KOPT-K1 (cell line): ENCODE data around the gene DAZAP1.

Experiments used
- H3K27ac ChIP-seq: fragments of 200-600 bp; sonication (generic); 2 replicates; pipeline ENCODE4 v1.5.1; 2016; ENCODE audit warnings: antibody characterized with exemption, mild to moderate bottlenecking, low read depth, low read length; ENCODE audit not compliant: poor library complexity, severe bottlenecking
- H3K36me3 ChIP-seq: fragments of 200-600 bp; sonication (generic); 2 replicates; pipeline ENCODE4 v1.5.1; 2017; ENCODE audit warnings: antibody characterized with exemption, mild to moderate bottlenecking, low read length, moderate library complexity; ENCODE audit not compliant: insufficient read depth
- H3K9me3 ChIP-seq: fragments of 200-600 bp; sonication (generic); 2 replicates; pipeline ENCODE4 v1.5.1; 2017; ENCODE audit warnings: antibody characterized with exemption, low read length, mild to moderate bottlenecking; ENCODE audit not compliant: insufficient read depth, poor library complexity, severe bottlenecking

The DAZAP1 gene

GRCh38 chr19:1445185-1445931 lies 38.0 kb downstream of the DAZAP1 start:
- H3K27ac ChIP-seq, result peak overlapping the region; percentile 29
- no peaks in the 10 kb centered on the region for H3K9me3 ChIP-seq
- H3K36me3 ChIP-seq, result peaks cover 27% of the 10 kb centered on the region

- peaks cover 20% of the 10 kb centered on the region for H3K36me3 ChIP-seq
- no peaks in the 10 kb centered on the region for H3K9me3 ChIP-seq
- no peak overlapping the region for H3K27ac ChIP-seq
Observed at GRCh38 chr19:1445932-1446712, 38.7 kb downstream of the DAZAP1 start.

- Histone ChIP-seq H3K36me3 (peaks cover 12% of the 10 kb centered on the region), H3K9me3 (no peaks in the 10 kb centered on the region), H3K27ac (no peak overlapping the region)
Observed at GRCh38 chr19:1446713-1447481, 39.5 kb downstream of the DAZAP1 start.

DNA sequence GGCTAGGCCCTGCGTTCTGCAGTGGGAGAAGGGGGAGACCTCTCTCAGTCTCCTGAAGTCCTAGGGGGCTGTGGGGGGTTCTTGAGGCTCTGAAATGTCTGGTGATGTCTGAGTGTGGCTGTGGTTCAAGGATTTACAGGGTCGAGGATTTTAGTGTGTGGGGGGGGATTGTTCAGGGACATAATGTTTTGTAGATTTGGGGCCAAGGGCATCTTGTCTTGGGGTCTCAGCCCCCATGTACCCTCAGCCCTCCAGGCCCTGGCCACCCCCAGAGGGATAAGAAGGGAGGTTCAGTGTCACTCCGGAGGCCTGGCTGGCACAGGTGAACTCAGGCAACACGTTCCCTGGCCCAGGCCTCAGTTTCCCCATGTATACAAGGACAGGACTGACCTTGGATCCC lies 40.1 kb downstream of the DAZAP1 start:
- peaks cover 6% of the 10 kb centered on the region for H3K36me3 ChIP-seq
- no peak overlapping the region for H3K27ac ChIP-seq
- no peaks in the 10 kb centered on the region for H3K9me3 ChIP-seq

DNA sequence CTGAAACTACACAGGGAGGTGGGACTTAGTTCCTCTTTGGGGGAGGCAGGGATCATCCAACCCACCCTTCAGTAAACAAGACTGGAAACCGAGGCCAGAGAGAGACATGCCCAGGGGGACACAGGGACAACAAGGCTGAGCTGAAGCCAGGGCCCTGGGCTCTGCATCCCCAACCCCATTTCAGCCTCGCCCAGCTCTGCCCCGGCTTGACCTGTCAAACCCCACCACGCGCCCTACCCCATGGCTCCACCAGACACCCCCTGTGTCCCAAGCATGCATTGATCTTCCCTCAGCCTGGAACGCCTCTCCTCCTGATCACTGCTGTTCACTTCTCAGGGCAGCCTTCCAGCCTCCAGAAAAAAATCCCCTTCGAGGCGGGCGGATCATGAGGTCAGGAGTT lies 40.6 kb downstream of the DAZAP1 start:
- peaks cover 2% of the 10 kb centered on the region for H3K36me3 ChIP-seq
- no peak overlapping the region for H3K27ac ChIP-seq
- H3K9me3 ChIP-seq, result no peaks in the 10 kb centered on the region

DNA sequence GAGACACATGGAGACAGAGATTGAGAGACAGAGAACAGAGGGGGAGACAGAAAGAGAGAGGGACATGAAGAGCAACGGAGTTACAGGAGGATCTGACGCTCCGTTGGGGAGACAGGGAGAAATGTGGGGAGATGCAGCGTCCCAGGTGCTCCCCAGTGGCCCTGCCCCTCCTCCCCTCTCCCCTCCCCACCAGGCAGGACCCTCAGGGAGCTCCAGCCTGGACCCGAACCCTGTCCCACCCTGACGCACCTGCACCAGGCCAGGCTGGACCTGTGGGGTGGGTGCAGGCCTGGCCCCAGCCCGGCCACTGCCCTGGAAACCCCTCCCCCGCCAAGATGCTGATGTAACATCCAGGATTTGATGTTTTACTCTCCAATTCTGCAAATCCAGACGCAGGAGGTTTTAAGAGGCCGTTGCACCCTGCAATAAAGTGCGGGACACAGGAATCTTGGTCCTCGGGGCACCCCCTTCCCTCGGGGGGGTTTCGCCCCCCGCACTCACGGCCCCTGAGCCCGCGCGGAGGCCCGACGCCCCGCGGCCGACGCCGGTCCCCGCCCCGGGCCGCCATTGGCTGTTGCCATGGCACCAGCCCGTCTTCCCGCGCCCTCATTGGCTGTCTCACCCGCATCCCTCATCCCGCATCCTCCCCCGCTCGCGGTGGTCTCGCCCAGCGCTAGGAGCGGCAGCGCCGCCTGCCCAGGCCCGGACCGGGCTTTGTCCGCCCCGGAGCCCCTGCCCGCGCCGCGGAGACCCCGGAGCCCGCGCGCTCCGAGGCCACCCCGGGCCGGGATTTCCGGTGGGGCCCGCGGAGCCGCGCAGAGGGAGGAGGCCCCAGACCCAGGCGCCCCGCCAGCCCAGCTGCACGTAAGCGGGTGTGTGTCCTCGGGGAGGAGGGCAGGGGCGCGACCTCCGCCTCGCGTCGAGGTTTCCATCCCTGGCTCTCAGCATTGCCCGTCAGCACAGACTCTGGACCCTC lies 42.4 kb downstream of the DAZAP1 start, which contains the start of gene APC2:
TSS of gene APC2 (plus strand) at position 655 of the 976 bp plus-strand sequence. CDS start 2,881 bp downstream, outside the sequence.
- Histone ChIP-seq H3K27ac (no peak within 1 kb of the TSS), H3K9me3 (no peaks in the 10 kb centered on the region)

DNA sequence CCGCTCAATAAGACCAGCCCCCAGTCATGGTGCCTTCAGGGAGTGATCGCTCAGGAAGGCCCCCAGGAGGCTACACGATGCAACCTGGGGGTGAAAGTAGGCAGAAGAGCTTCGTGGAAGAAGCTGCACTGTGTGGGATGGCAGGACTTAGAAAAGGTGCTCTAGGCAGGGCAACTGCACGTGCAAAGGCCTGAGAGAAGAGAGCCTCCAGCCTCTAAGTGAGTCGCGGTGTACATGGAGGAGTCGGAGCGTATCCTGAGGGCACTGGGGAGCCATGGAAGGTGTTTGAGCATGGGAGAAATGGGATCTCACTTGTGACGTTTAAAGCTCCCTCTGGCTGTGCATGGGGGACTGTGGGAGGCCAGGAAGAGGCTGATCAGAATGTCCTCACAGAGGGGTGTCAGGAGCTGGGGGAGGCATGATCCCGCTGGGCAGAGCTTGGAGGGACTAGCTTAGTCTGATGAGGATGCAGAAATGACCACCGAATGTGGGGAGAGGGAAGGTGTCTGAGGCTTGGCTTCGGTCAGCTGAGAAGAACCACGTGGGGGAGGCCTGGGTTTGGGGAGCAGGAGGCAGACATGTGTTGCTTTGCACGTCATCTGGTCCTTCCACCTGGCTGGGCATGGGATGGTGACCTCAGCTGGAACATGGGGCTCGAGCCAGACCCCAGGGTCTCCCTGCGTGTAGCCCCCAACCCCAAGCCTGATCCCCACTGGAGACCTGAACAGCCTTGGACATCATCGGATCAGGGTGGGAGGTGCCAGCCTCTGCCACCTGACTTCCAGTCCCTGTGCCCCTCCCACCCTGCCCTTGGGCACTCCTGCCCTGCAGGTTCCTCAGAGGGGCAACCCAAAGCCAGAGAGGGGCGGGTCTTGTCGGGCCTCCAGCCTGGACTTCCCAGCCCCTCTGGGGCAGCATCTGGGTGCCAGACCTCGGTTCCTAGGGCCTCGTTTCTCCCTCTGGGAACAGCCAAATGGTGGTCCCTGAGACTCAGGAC lies 43.6 kb downstream of the DAZAP1 start:
- no peak overlapping the region for H3K27ac ChIP-seq
- H3K36me3 ChIP-seq, result no peaks in the 10 kb centered on the region
- no peaks in the 10 kb centered on the region for H3K9me3 ChIP-seq

More for the DNA sequence above, 42.4 kb downstream of the DAZAP1 start, which contains the start of gene APC2:
- H3K36me3 ChIP-seq, result no peaks in the 10 kb centered on the region

DNA sequence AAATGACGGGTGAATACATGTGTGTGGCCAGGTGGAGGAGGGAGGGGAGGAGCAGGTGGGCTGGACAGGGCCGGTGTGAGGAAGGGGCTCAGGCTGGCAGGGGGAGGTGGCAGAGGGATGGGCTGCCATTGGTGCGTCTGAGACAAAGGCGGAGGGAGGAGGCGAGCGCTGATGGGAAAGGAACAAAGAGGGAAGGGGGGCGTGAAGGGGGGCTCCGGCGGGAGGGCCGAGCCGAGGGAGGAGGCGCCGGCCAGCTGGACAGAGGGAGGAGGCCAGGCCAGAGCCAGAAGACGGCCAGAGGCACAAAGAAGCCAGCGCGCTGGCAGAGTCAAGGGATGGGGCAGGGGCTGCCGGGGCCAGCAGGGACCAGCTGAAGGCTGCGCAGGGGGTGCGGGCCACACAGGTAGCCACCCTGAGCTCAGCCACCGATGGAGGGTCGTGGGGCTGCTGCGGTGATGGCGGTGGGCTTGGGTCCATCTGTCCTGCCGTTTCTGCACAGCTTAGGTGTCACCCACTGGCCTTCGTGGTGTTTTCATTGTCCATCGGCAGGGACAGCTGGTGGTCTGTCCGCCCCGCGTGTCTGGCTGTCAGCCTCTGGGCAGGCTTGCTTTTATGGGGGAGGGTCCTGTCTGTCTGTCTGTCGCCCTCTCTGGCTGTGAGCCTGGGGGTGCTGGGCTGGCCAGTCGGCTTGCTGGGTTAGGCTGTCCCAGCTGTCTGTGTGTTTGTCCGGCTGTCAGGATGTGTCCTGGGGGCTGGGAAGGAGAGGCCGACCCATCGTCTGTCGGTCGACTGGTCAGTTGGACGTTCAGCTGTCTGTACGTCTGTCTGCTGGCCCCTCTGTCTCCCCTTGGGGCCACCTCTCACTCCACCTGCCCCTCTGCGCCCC lies 44.8 kb downstream of the DAZAP1 start:
- Histone ChIP-seq H3K27ac (no peak overlapping the region), H3K36me3 (no peaks in the 10 kb centered on the region), H3K9me3 (no peaks in the 10 kb centered on the region)

GRCh38 chr19:1452802-1453524 lies 45.6 kb downstream of the DAZAP1 start:
- Histone ChIP-seq H3K36me3 (no peaks in the 10 kb centered on the region), H3K27ac (no peak overlapping the region), H3K9me3 (no peaks in the 10 kb centered on the region)

- Histone ChIP-seq H3K36me3 (no peaks in the 10 kb centered on the region), H3K9me3 (no peaks in the 10 kb centered on the region), H3K27ac (no peak overlapping the region)
Observed at GRCh38 chr19:1453525-1454364, 46.4 kb downstream of the DAZAP1 start.

GRCh38 chr19:1455002-1455335 lies 47.6 kb downstream of the DAZAP1 start:
- H3K27ac ChIP-seq, result no peak overlapping the region

More at GRCh38 chr19:1455002-1455335, 47.6 kb downstream of the DAZAP1 start:
- no peaks in the 10 kb centered on the region for H3K36me3 ChIP-seq
- no peaks in the 10 kb centered on the region for H3K9me3 ChIP-seq
